Measurements from ENCODE around the gene ALDH1L1. TPM values are rescaled to one million over a fixed set of nuclear protein-coding genes. Genes with fewer than 3 reads are reported as not detected.

ALDH1L1 gene
- total and polyA plus RNA-seq, 9 of the 15 experiments (the other 6 are each of a cell fraction or from before 2014, with no cell fraction given) = 0.06 to 1.9 (median 0.57) TPM; not detected in 1

GRCh38 chr3:126082362-126083137, 97.8 kb downstream of the ALDH1L1 start (continued):
- TF ChIP-seq CUX1 (CRISPR knock-in tag; IDR thresholded peaks at IDR 0.05) (no peak), SMARCB1 (IDR thresholded peaks at IDR 0.05; ENCODE audit: insufficient read length, low read depth) (no peak), PURB (CRISPR knock-in tag; IDR thresholded peaks at IDR 0.05; ENCODE audit: low read depth) (no peak), ESRRA (IDR thresholded peaks at IDR 0.05; ENCODE audit: borderline replicate concordance, low read depth) (peak; percentile 69; the same call in 1 of the 2 replicates), JUNB (CRISPR knock-in tag; conservative IDR thresholded peaks at IDR 0.05) (no peak), RBM25 (IDR thresholded peaks at IDR 0.05; ENCODE audit: low read depth, low read length, severe bottlenecking) (peak; percentile 80), KDM1A (IDR thresholded peaks at IDR 0.05) (peak; percentile 67 to 72), RCOR1 (IDR thresholded peaks at IDR 0.05; ENCODE audit: borderline replicate concordance in 1 of 2, low read depth in 2 of 2, low read length in 2 of 2) (peak in 1 of 2 experiments; percentile 51; a peak in 2 of 4 replicates), BCOR (IDR thresholded peaks at IDR 0.05) (peak; percentile 85), ZNF431 (CRISPR knock-in tag; IDR thresholded peaks at IDR 0.05) (no peak), HDAC2 (IDR thresholded peaks at IDR 0.05) (peak; percentile 61; the same call in 1 of the 2 replicates), ZNF282 (CRISPR knock-in tag; IDR thresholded peaks at IDR 0.05) (no peak), SREBF2 (CRISPR knock-in tag; IDR thresholded peaks at IDR 0.05) (no peak), CHD4 (IDR thresholded peaks at IDR 0.05; ENCODE audit: insufficient read depth, insufficient replicate concordance, low read depth, low read length, poor library complexity, severe bottlenecking) (peak; percentile 34), ZKSCAN1 (IDR thresholded peaks at IDR 0.05; ENCODE audit: low read depth, low read length) (0 out of 2 replicates have a peak, but pooled peaks have one; percentile 60), SETDB1 (IDR thresholded peaks at IDR 0.05; ENCODE audit: low read length) (no peak), PATZ1 (CRISPR knock-in tag; IDR thresholded peaks at IDR 0.05; ENCODE audit: borderline replicate concordance) (no peak), NCOR1 (IDR thresholded peaks at IDR 0.05) (no peak), CHD2 (IDR thresholded peaks at IDR 0.05; ENCODE audit: low read depth, low read length) (no peak)
